GM18907 (cell line): ENCODE data around the gene PPP1R18.
"Not testable (repeated sequence)": the region's sequence is repeated elsewhere in the genome, so short reads cannot be mapped to it uniquely, and the experiment has no call there.

Experiments used
- ATAC-seq: cut with Tn5 transposase; IDR thresholded peaks from one replicate; pipeline ENCODE4 v1.9.1; 2021; ENCODE audit warnings: mild to moderate bottlenecking, moderate library complexity; ENCODE audit not compliant: unreplicated experiment

PPP1R18 gene

GRCh38 chr6:30720738-30721197, 34.3 kb upstream of the PPP1R18 start:
- no peak for ATAC-seq

- ATAC-seq: peak; percentile 49
Measured at GRCh38 chr6:30719791-30720737, 33.6 kb upstream of the PPP1R18 start, which contains the start of gene TUBB. TUBB (plus strand) TSS chr6:30720352; CDS start chr6:30720507, 155 bp downstream.

- ATAC-seq: no peak
Measured at GRCh38 chr6:30719356-30719755, 32.9 kb upstream of the PPP1R18 start.

- not testable (repeated sequence) for ATAC-seq
Measured at GRCh38 chr6:30717845-30718720, 31.6 kb upstream of the PPP1R18 start.

- ATAC-seq: peak; percentile 69
Measured at GRCh38 chr6:30717129-30717844, 30.8 kb upstream of the PPP1R18 start, which contains the start of gene MDC1. MDC1 (minus strand) TSS chr6:30717281; CDS start chr6:30715175, 2,106 bp downstream.

GRCh38 chr6:30716879-30717128, 30.4 kb upstream of the PPP1R18 start:
- ATAC-seq: no peak

- no peak for ATAC-seq
Measured at GRCh38 chr6:30714263-30714662, 27.8 kb upstream of the PPP1R18 start.

GRCh38 chr6:30712441-30712945, 26.0 kb upstream of the PPP1R18 start:
- ATAC-seq: no peak

GRCh38 chr6:30711758-30712380, 25.4 kb upstream of the PPP1R18 start:
- ATAC-seq: no peak

GRCh38 chr6:30709101-30709868, 22.8 kb upstream of the PPP1R18 start:
- ATAC-seq: no peak

- ATAC-seq: no peak
Measured at GRCh38 chr6:30707281-30707850, 20.9 kb upstream of the PPP1R18 start.

- ATAC-seq: no peak
Measured at GRCh38 chr6:30705620-30706019, 19.2 kb upstream of the PPP1R18 start.

GRCh38 chr6:30703821-30704220, 17.4 kb upstream of the PPP1R18 start:
- ATAC-seq: no peak

GRCh38 chr6:30703011-30703410, 16.6 kb upstream of the PPP1R18 start:
- no peak for ATAC-seq

- no peak for ATAC-seq
Measured at GRCh38 chr6:30700340-30700739, 13.9 kb upstream of the PPP1R18 start.

GRCh38 chr6:30696432-30696831, 10.0 kb upstream of the PPP1R18 start:
- no peak for ATAC-seq

GRCh38 chr6:30691208-30691847, 4.9 kb upstream of the PPP1R18 start:
- no peak for ATAC-seq

- ATAC-seq: no peak
Measured at GRCh38 chr6:30690403-30691207, 4.2 kb upstream of the PPP1R18 start, which contains the start of gene NRM. NRM (minus strand) TSS chr6:30690984; CDS start chr6:30690974, 10 bp downstream.
